GM21515 (cell line): ENCODE measurements around the gene NDUFA8.
A peak's percentile ranks its signal among the peaks of the same experiment; 100 is the strongest.

Experiments used
- ATAC-seq: cut with Tn5 transposase; IDR thresholded peaks from one replicate; pipeline ENCODE4 v1.9.1; 2021; ENCODE audit not compliant: unreplicated experiment

Gene NDUFA8

DNA sequence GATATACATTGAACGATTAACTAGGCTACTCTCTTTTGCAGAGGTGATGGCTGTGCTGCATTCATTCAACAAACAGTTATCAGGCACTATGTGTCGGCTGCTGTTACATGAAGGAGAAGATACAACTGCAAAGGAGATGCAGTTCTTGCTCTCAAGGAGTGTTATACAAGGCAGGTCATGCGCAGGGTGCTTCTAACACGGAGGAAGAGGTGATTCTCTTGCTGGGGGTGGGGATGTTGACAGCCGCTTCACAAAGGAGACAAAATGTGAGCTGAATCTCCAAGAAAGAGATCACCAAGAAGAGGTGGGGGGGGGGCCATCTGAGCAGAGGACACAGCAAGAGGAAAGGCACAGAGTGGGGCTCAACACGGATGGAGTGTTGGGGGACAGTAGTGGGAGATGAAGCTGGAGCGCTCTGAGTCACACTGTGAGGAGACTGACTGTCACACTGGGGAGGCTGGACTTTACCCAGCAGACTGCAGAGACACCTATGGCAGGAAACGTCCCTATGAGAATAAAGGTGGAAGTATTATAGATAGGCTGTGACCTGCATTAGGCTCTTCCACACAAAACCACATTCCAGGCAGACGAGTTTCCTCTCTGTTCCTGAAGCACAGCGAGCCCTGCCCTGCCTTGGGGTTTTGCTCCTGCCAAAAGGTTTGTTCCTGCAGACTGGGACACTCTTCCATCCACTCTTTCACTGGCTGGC is 20.9 kb downstream of the NDUFA8 start:
- no peak for ATAC-seq

DNA sequence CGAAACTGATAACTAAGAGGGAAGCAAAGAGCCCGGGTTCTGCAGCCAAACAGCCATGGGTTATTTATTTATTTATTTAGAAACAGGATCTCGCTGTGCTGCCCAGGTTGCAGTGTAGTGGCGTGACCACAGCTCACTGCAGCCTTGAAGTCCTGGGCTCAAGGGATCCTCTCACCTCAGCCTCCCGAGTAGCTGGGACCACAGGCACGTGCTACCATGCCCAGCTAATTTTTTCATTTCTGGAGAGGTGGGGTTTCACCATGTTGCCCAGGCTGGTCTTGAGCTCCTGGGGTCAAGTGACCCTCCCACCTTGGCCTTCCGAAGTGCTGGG is 24.1 kb downstream of the NDUFA8 start:
- ATAC-seq, result no peak

DNA sequence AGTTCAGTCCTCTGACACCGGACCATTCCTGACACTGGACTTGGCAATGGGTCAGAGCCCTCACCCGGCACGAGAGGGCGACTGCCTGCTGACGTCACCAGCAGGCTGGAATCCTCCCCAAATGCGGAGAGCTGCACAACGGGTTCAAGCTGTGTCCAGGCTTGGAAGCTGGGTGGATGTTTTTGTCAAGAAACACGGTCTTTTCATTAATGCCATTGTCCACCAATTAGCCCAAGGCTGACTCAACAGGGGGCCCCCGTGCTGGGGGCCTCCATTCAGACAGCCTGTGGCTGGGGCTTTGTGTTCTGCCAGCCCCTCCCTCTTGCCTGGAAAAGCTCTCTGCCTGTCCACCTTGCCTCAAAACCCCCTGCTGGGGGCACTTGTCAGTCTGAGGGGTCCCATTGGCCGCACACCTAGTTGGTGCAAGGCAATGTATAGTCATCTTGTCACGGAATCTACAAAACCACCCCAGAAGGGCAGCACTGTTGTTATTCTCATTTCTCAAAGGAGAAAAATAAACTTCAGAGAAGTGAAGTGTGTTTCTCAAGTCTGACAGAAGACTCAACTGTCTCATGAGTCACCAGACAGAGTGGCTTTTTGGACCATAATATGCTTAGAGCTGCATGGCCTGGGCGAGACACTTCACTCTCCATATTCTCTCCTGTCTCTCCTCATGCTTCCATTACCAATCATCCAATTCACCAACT is 24.6 kb downstream of the NDUFA8 start:
- ATAC-seq, result no peak

DNA sequence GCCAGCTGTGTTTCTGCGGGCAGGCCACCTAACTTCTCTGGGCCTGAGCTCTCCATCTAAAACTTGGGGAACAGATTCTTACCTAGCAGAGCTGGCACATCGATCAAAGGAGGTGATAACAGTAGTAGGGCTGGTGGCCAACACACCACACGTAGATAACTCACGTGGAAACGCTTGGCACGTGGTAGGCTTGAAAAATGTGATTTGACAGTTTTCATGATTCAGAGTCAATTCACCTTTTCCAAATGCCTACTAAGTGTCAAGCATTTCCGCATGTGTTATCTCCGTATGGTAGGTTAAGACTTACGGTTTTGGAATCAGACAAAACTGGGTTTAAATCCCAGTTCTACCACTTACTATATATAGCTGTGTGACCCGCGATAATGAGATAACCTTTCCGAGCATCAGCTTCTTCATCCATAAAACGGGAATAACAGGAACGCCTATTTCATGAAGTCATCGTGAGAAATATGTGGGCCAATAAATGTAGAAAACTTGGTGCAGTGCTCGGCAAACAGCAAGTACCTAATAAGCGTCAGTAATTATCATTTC is 25.5 kb downstream of the NDUFA8 start:
- ATAC-seq, result no peak

DNA sequence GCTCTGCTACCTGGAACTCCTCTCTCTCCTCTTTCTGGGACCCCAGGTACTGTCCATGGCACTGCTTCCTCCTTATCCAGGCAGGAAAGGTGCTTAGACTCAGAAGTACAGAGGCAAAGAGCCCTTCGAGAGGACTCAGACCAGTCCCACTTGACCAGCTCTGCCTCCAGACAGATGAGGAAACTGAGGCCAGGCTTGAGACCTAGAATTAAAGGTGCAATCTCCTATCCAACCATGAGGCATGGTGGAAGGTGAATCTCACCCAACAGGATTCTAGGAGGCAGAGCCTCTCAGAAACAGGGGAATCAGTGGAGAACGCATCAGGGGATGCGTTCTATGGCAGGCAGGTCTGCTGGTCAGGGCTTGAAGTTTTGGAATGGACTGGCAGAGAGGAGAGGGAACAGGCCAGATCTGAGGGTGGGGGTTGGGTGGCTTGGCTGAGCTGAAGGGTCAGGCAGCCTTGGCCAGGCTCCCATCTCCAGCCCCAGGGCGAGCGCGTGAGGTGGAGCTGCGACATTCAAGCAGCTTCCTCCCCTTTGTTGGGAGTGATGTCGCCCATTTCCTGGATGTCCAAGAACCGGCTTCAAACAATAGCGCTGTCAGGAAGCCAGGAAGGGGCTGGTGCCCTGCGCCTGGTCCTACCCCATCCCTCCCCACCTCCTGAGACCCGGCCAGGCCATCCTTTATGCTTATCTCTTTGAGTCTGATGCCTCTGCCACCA is 26.2 kb downstream of the NDUFA8 start:
- no peak for ATAC-seq

DNA sequence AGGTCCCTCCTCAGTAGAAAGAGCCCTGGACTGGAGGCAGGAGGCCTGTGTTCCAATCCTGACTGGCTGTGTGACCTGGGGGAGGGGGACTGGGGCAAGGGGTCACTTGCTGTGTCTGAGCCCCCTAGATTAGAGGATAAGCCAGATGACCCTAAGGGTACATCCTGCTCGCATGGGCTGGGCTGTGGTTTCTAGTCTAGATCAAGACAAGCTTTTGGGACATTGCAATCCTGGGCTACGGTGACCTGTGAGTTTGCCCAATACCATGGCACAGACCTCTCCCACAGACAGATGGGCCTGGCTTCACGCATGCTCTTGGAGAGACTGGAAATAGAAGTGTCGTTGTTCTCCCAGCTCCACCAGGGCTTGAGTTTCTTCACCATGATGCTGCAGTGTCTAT is 27.0 kb downstream of the NDUFA8 start:
- ATAC-seq, result no peak

DNA sequence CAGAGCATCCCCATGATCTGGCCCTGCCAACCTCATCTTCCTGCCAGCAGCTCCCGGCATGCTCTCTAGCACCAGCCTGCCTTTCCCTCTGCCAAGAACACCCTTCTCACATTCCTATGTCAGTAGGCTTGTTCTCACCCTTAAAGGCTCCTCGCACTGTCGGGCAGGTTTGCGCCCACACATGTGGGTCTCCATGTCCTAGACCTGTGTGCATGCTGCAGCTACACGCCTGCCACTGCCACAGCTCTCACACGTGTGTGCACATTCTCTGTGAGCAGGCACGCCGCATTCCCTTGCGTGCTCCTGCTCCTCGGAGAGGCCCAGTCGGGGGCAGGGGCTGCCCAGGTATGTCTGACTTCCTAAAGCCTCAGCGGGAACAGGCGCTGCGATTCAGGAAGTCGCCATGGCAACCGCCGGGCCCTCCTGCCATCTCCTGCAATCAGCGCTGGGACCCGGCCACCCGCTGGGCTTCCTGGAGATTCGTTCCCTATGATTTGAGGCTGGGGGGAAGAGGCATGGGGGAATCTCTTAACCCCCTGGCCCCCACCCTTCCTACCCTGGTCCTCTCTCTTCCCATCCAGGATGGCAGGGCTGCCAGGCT is 28.1 kb downstream of the NDUFA8 start:
- no peak for ATAC-seq

DNA sequence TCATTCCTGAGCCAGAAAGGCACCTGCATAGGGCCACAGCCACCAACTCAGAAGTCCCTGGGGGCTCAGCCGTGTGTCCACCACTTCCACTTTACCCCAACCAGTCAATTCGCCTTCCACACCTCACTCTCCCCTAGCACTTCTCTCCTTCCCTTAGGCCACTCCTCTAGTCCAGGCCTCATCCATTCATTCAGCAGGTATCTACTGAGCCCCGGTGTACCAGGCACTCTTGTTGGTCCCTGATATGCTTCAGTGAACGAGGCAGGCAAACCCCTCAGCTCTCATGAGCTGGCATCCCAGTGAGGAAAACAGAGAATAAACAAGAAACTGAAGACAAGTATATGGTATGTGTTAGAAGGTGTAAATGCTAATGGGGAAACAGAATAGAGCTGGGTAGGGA is 28.7 kb downstream of the NDUFA8 start:
- no peak for ATAC-seq

DNA sequence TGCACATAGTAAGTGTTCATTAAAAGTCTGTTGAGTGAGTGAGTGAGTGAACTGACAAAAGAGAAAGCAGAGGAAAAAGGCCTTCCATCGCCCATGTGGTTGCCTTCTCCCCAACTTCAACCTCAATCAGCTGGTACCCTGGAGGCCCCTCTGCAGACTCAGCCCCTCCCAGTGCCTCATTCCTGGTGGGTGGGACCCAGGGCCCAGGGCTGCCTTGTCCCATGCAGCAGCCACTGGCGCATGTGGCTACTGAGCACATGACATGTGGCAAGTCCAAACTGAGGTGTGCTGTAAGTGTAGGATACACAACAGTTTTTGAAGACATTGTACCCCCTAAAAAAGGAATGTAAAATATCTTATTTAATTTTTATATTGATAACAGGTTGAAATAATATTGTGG is 29.6 kb downstream of the NDUFA8 start:
- ATAC-seq, result no peak

DNA sequence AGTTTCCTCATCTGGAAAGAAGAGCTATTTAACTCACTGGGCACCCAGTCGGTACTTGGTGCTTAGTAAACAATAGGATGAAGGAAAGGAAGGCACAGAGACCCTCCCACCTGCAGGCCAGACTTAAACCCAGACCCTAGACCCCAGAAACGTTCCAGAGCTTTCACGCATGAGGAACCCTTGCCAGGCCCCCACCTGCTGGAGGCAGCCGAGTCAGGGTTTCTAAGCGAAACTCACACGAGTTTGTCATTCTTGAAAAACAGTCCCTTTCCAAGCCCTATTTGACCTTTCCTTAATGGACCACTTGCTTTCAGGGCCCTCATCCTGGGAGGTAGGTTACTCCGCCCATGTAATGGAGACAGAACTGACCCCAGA is 30.6 kb downstream of the NDUFA8 start:
- ATAC-seq, result no peak

DNA sequence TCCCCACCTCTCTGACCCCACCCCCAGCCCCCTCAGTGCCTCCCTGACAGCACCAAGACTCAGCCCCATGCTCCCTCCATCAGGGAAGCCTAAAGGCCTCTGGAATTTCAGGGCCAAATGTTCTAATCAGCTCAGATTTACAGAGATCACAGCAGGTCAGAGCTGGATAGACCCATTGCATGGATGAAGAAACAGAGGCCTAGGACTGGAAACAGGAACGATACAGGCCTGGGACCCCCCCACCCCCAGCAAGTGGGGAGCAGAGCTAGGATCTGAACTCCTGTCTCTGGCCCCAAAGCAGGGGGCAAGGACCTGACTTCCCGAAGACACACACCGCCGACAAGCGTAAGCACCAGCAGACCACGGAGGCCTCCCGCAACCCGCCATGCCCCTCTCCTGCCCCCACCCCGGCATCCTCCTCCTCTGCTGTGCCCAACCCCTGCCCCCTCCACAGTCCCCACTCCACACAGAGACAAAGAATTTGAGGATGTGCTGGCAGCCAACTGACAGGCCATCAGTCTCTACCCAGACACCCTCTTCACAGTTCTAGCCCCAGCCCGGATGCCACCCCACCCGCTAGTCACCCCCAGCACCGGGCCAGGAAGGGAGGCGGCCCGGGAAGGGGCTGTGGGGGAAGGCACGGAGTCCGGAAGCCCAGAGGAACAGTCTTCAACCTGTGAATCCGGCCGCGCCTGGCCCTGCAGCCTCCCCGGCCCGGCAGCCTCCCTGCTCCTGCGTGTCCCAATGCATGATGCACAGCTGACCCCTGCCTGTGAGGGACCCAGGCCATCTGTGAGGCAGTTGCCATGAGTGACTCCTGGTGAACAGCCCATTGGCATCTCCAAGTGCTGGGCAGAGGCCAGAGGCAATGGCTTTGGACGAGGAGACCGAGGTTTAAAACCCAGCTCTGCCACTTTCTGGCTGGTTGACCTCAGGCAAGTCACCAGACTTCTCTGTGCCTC is 31.3 kb downstream of the NDUFA8 start:
- no peak for ATAC-seq

DNA sequence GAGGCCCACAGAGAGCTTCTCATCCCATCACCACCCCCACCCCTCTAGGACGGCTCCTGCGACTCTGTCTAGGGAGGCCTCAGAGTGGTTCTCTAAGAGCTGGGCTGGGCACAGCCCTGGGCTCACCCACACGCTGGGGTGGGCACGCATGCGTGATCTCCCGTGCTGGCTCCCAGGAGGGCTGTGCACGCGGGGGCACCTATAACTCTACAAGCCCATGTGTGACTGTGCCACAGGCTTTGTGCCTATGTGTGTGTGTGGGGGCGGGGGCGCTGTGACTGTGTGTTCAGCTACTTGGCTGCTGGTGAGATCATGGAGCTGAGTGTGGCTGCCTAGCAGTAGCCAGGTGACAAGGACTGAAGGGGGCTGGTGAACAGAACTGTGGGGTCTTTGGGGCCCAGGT is 32.2 kb downstream of the NDUFA8 start:
- no peak for ATAC-seq

DNA sequence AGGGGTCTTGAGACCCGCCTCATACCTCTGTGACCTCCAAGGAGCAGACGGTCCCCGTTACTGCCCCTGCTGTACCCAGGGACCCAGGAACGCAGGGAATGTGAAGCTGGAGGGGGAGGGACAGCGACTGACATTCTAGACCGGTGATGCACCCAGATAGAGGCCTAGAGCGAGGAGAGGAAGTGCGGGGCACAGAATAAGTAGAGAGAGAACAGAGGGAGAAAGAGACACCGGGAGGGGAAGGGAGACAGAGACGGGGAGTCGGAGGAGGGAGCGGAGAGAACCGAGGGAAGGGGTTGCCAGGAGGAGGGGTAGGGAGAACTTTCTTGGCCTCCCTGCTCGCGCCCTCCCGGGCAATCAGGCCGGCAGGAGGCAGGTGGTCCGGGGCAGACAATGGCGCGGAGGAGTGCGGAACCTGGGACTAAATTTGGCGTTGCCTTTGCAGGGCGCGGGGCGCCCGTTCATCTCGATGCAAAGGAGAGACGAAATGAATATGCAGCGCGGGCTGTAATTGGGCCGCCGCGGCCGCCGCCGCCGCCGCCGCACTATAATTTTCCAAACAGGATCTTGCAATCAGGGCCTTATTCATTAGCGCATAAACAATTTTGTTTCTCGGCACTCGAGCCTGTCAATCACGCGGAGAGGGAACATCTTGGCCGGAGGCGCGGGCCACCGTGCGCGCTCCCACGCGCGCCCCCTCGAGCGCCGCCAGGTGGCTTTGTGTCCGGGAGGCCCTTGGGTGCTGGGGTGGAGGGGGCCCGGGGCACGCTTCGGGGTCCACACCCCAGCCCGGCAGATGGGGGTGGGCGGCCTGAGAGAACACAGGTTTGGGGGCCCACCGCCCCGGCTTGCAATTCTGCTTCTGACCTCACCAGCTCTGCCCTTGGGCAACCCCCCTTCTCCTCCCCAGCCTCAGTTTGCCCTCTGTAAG is 33.0 kb downstream of the NDUFA8 start:
- no peak for ATAC-seq

DNA sequence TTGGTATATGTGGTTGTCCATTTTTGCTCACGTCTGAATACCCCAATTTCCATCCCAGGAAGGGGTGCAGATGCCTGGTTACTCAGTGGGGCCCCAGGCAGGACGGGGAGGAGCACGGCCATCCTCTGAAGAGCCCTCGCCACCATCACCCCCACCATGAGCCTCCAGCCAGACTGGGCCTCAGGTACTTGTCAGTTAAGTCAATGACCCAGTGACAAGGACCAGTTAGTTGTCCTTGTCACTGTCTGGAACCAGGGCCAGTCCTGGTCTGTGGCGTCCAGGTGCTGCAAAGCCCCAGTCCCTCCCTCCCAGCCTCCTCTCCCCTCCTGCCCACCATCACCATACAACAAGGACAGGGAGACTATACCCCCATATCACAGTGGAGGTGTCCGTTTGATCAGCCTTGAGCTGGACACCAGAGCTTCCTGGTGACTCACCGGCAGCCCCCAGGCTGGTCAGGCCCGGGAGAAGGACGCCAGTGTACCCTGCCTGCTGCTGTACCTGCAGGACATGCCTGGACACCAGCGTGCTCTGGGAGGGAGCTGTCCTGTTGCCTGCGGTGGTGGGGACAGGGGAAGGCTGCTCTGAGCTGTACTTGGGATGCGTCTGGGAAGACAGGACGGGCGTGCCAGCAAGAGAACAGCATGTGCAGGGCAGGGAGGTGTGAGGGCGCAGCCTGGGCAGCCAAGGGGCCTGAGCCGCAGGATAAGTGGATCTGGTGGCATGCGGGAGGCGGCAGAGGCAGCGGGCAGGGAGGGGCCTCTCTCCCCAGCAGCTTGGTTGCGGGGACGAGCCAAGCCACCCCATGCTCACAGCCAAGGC is 33.9 kb downstream of the NDUFA8 start:
- no peak for ATAC-seq

DNA sequence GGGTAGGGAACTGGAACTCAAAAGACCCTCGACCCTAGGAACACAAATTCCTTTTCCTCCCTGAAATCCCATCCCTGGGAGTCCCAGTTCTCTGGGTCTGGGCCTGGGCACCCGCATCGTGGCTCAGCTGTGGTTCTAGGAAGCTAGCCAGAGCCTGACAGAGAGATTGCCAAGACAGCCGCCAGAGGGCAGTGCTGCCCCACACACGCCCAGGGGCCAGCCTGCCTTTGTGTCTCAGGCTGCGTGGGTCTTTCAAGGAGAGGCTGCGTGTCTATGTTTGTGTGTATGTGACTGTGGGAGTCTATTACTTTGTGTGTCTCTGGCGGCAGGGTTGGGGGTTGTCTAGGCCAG is 34.4 kb downstream of the NDUFA8 start:
- peak; percentile 68 for ATAC-seq

DNA sequence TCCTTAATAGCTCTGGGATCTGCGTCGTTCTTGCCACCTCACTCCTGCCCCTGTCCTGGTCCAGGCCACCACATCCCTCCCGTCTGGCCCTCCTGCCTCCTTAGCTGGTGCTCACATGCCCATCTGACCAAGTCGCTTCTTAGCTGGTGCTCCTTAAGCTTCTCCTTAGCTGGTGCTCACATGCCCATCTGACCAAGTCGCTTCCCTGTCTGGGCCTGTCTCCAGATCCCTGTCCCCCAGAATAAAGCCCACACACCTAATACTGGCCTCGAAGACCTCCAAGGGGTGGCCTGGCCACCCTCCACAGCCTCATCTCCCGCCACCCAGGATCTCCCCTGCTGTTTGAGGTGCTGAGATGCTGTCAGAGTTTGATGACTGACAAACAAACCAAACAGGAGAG is 35.1 kb downstream of the NDUFA8 start:
- ATAC-seq, result no peak

DNA sequence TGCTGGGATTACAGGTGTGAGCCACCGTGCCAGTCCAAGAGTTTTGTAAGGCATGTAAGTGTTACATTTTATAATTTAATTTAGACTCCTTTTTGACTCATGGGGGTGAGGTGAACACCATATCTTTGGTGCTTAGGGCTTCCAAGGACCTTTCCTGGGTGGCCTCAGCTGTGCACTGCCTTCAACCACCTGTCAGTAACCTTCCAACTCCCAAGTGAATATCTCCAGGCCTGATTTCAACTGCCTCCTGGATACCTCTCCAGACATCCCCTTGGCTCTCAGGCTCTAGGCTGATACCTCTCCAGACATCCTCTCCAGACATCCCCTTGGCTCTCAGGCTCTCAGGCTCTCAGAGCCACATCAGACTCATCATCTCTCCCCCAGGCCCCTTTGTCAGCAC is 35.5 kb downstream of the NDUFA8 start:
- ATAC-seq, result no peak

DNA sequence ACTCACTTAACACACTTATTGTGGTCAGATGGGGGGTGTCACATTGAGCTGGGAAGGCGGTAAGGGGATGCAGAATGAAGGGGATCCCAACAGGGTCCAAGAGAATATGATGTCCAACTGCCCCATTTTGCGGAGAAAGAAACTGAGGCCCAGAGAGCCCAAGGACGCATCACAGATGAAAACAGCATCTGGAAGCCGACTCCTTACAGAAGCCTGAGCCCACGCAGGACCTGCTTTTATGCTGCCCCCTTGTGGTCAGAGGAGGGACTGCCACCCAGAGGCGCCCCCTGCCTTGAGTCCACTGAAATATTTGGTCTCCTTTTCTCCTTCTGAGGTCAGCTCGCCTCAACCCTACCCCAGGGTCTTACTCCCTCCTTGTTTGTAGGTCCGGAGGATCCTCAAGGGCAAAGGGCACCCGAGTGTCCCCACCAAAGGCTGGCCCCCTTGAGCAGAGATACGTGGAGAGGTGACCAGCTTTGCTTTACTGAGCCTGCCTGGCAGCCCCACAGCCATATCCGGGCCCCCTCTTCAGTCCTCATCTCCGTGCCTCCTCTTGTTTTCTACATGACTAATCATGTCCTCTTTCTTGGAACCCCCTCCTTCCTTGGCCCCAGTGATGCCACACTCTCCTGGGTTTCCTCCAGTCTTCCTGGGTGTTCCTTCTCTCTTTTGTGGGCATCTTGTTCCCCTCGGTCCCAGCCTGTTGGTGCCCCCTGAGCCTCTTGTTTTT is 36.5 kb downstream of the NDUFA8 start:
- peak; percentile 57 for ATAC-seq
